NOMO-1 treated with DMSO at 0.1 percent for 48 hours (cell line): ENCODE measurements around the gene EPHA4.

Experiments used
- DNase-seq: peaks from one replicate; lab custom pipeline; 2025; ENCODE audit not compliant: unreplicated experiment; lab: John Stamatoyannopoulos, UW

Gene EPHA4

GRCh38 chr2:221370857-221371211 is 201.3 kb downstream of the EPHA4 start:
- DNase-seq, result no peak

- DNase-seq, result no peak
Observed at GRCh38 chr2:221370076-221370856, 201.8 kb downstream of the EPHA4 start.
